B cell (primary cell): Measurements from ENCODE around the gene ZDHHC19. TPM values are rescaled to one million over a fixed set of nuclear protein-coding genes. Genes with fewer than 3 reads are reported as not detected.

Experiments
- ATAC-seq: fragments of 200-7000 bp; cut with Tn5 transposase; one replicate; pipeline ENCODE4 v1.10.0; 2021; ENCODE audit warnings: low read depth, mild to moderate bottlenecking, moderate number of reproducible peaks, moderate library complexity
- CTCF ChIA-PET: fragments of 350-600 bp; sonication (Branson Sonifier 250); formaldehyde crosslinking; loops from one replicate; lab custom pipeline; 2021; ENCODE audit warnings: antibody characterized with exemption, inconsistent platforms; lab: Charles Lee
- POLR2A ChIA-PET: fragments of 350-600 bp; sonication (Branson Sonifier 250); formaldehyde crosslinking; loops from one replicate; lab custom pipeline; 2021; ENCODE audit warnings: antibody characterized with exemption; lab: Charles Lee
- DNase-seq: peaks from one replicate; pipeline ENCODE4 v3.0.0; 2013
- H2AFZ ChIP-seq: 2 replicates; pipeline ENCODE4 v1.6.1; 2012; ENCODE audit warnings: mild to moderate bottlenecking, low read depth, low read length; ENCODE audit not compliant: insufficient read depth, poor library complexity, severe bottlenecking
- H3K27ac ChIP-seq, 2 donors: 1 replicate in 1 of 2; 2 replicates in 1 of 2; pipeline ENCODE4 v1.5.1; 2012 to 2013; ENCODE audit warnings: low read length in 2 of 2, mild to moderate bottlenecking in 2 of 2, moderate library complexity in 1 of 2
- H3K27me3 ChIP-seq, 4 experiments: fragments of 200-600 bp in 1 of 4; sonication (generic) in 1 of 4; replicated peaks in 1 of 4; 1 replicate in 2 of 4; 2 replicates in 2 of 4; pipeline versions ENCODE4 v1.6.1 to v1.7.0; 2013 to 2016; ENCODE audit warnings: low read length in 3 of 4, mild to moderate bottlenecking in 2 of 4, mixed read lengths in 1 of 4, moderate library complexity in 1 of 4; ENCODE audit not compliant: insufficient read depth in 4 of 4, control insufficient read depth in 3 of 4; ENCODE audit errors: control extremely low read depth in 1 of 4
- H3K36me3 ChIP-seq, 2 experiments: replicated peaks in 1 of 2; 1 replicate in 1 of 2; 2 replicates in 1 of 2; pipeline versions ENCODE4 v1.6.1 to v1.7.1; 2013; ENCODE audit warnings: low read length in 1 of 2; ENCODE audit not compliant: insufficient read depth in 2 of 2, control insufficient read depth in 1 of 2; ENCODE audit errors: control extremely low read depth in 1 of 2, extremely low read depth in 1 of 2
- H3K4me1 ChIP-seq, 2 donors: fragments of 200-600 bp in 1 of 2; sonication (generic) in 1 of 2; 1 replicate in 1 of 2; 2 replicates in 1 of 2; pipeline versions ENCODE4 v1.5.1 to v1.6.1; 2013 to 2017; ENCODE audit warnings: low read length in 2 of 2; ENCODE audit not compliant: control insufficient read depth in 2 of 2, insufficient read depth in 2 of 2
- H3K4me2 ChIP-seq: replicated peaks from 2 replicates; pipeline ENCODE3; 2012; ENCODE audit warnings: mild to moderate bottlenecking, low read depth, low read length; ENCODE audit not compliant: poor library complexity, severe bottlenecking
- H3K4me3 ChIP-seq, 5 experiments: fragments of 200-600 bp in 1 of 5; sonication (generic) in 1 of 5; 1 replicate in 3 of 5; 2 replicates in 2 of 5; pipeline versions ENCODE4 v1.5.1 to v1.7.0; 2011 to 2016; ENCODE audit warnings: low read length in 4 of 5, mild to moderate bottlenecking in 4 of 5, low read depth in 2 of 5, control low read depth in 1 of 5, moderate library complexity in 1 of 5; ENCODE audit not compliant: insufficient read depth in 1 of 5; ENCODE audit errors: control extremely low read depth in 1 of 5, extremely low read depth in 1 of 5
- H3K79me2 ChIP-seq: fragments of 200-600 bp; sonication (generic); one replicate; pipeline ENCODE4 v1.6.0; 2016; ENCODE audit warnings: low read length; ENCODE audit not compliant: control insufficient read depth, insufficient read depth
- H3K9ac ChIP-seq: fragments of 200-600 bp; sonication (generic); 2 replicates; pipeline ENCODE4 v1.6.1; 2017; ENCODE audit warnings: mild to moderate bottlenecking, low read length, moderate library complexity
- H3K9me3 ChIP-seq, 3 donors: one replicate each; pipeline versions ENCODE4 v1.6.1 to v1.7.1; 2013; ENCODE audit warnings: low read length in 2 of 3; ENCODE audit not compliant: control insufficient read depth in 2 of 3, insufficient read depth in 1 of 3; ENCODE audit errors: control extremely low read depth in 1 of 3
- H4K20me1 ChIP-seq: 2 replicates; pipeline ENCODE4 v1.6.0; 2012; ENCODE audit warnings: mild to moderate bottlenecking, low read length; ENCODE audit not compliant: insufficient read depth, control insufficient read depth, poor library complexity, severe bottlenecking
- H3K27ac Mint-ChIP-seq: one replicate; pipeline ENCODE4 v1.8.0; 2021; ENCODE audit warnings: mixed read lengths
- H3K27me3 Mint-ChIP-seq: one replicate; pipeline ENCODE4 v1.8.0; 2021; ENCODE audit warnings: mixed read lengths
- H3K4me1 Mint-ChIP-seq: one replicate; pipeline ENCODE4 v1.8.0; 2021; ENCODE audit warnings: mixed read lengths
- H3K4me3 Mint-ChIP-seq: one replicate; pipeline ENCODE4 v1.8.0; 2021; ENCODE audit warnings: mixed read lengths
- H3K9me3 Mint-ChIP-seq: one replicate; pipeline ENCODE4 v1.8.0; 2022; ENCODE audit warnings: mixed read lengths; ENCODE audit not compliant: insufficient read depth
- CTCF ChIP-seq: fragments of 200-600 bp; IDR thresholded peaks from one replicate; pipeline ENCODE4 v1.8.0; 2022; ENCODE audit warnings: antibody characterized with exemption, mild to moderate bottlenecking
- WGBS: methylation state at CpG from one replicate; pipeline ENCODE4 v1.1.5; 2013; ENCODE audit warnings: missing lambda C conversion rate; ENCODE audit not compliant: insufficient coverage; 5-methylcytosine and 5-hydroxymethylcytosine counted together
- intact Hi-C: fragments of 100-400 bp; cut with micrococcal nuclease; formaldehyde crosslinking; loops from one replicate; pipeline ENCODE4 v1.10.0; 2022
- polyA plus RNA-seq: library from polyadenylated mRNA; depleted of rRNA; stranded (reverse); fragments of >200 nt; gene quantifications from 2 replicates; pipeline ENCODE4 v1.2.3, GENCODE V29; 2012
- small RNA-seq: library from RNA; depleted of rRNA; stranded (forward); fragments of <200 nt; gene quantifications from one replicate; pipeline ENCODE3, GENCODE V24; 2012; ENCODE audit warnings: low replicate concordance, low read depth; ENCODE audit not compliant: insufficient read length
- total RNA-seq, 2 donors: library from RNA; stranded (reverse); fragments of 120-200 nt in 1 of 2; gene quantifications; 1 replicate in 1 of 2; 2 replicates in 1 of 2; pipeline versions ENCODE4 v1.2.3 to v1.2.4, GENCODE V29; 2013 to 2022

ZDHHC19 gene
- total and polyA plus RNA-seq, 2 donors (not counting 1 experiment from before 2014, with no cell fraction given) = 0.91 to 6.0 TPM

- Histone ChIP-seq H3K4me3 (no peak overlapping the region), H4K20me1 (no peaks in the 10 kb centered on the region), H3K27ac (no peak overlapping the region), H3K4me1 (peaks cover 0 to 11% of the 10 kb centered on the region in 2 donors), H3K9ac (no peak overlapping the region), H2AFZ (no peak overlapping the region), H3K9me3 (peaks cover 0 to 7% (median 0%) of the 10 kb centered on the region in 3 donors), H3K36me3 (no peaks in the 10 kb centered on the region), H3K79me2 (no peaks in the 10 kb centered on the region), H3K4me2 (no peak overlapping the region), H3K27me3 (no peaks in the 10 kb centered on the region)
- Mint-ChIP-seq H3K9me3 (no peaks in the 10 kb centered on the region), H3K27me3 (no peaks in the 10 kb centered on the region), H3K4me3 (no peak overlapping the region), H3K4me1 (peaks cover 12% of the 10 kb centered on the region), H3K27ac (no peak overlapping the region)
- ChIA-PET CTCF (no interaction called here), POLR2A (interaction anchor here (0.8 kb wide), 1 partner anchor 56 kb away, joined by 4 read pairs; no protein-coding TSS in a partner anchor)
- TF ChIP-seq CTCF = no peak
- intact Hi-C loops = no loop called here
- ATAC-seq = no peak
- 91% methylated on average over 5 of the region's 10 CpGs for WGBS
- no peak for DNase-seq
These were observed 61.8 kb downstream of the ZDHHC19 start for GRCh38 chr3:196149375-196149774.

Small RNA genes lying within 50 kb of the gene (small RNA-seq; reads per million reads assigned to genes)
- not detected for gene RF00019

Other genes starting within 250 kb of the ZDHHC19 start
- gene TFRC, start 129.3 kb downstream of the ZDHHC19 start, total RNA-seq = 104 and 117 TPM in 2 replicates
- 41.7 and 97.5 TPM in 2 replicates for gene TFRC, start 129.3 kb downstream of the ZDHHC19 start, polyA plus RNA-seq
- gene SLC51A, start 5.1 kb upstream of the ZDHHC19 start, total RNA-seq = not detected in 2 replicates
- gene SLC51A, start 5.1 kb upstream of the ZDHHC19 start, polyA plus RNA-seq = not detected in 2 replicates
- gene PCYT1A, start 76.3 kb upstream of the ZDHHC19 start, total RNA-seq = 59.9 and 61.2 TPM in 2 replicates
- gene PCYT1A, start 76.3 kb upstream of the ZDHHC19 start, polyA plus RNA-seq = 56.6 and 78.3 TPM in 2 replicates
- gene DYNLT2B, start 106.8 kb upstream of the ZDHHC19 start, total RNA-seq = 5.6 and 6.5 TPM in 2 replicates
- gene DYNLT2B, start 106.8 kb upstream of the ZDHHC19 start, polyA plus RNA-seq = 5.2 and 8.8 TPM in 2 replicates
- gene TM4SF19, start 127.0 kb upstream of the ZDHHC19 start, total RNA-seq = not detected in 2 replicates
- gene TM4SF19, start 127.0 kb upstream of the ZDHHC19 start, polyA plus RNA-seq = not detected in 2 replicates
- 107 and 114 TPM in 2 replicates for gene UBXN7, start 221.0 kb upstream of the ZDHHC19 start, total RNA-seq
- gene UBXN7, start 221.0 kb upstream of the ZDHHC19 start, polyA plus RNA-seq = 7.4 and 13.8 TPM in 2 replicates